ENCODE data around the gene RBM5. TPM values are rescaled to one million over a fixed set of nuclear protein-coding genes. Genes with fewer than 3 reads are reported as not detected.

The RBM5 gene
- total RNA-seq, 1 donor, result 150 TPM

DNA sequence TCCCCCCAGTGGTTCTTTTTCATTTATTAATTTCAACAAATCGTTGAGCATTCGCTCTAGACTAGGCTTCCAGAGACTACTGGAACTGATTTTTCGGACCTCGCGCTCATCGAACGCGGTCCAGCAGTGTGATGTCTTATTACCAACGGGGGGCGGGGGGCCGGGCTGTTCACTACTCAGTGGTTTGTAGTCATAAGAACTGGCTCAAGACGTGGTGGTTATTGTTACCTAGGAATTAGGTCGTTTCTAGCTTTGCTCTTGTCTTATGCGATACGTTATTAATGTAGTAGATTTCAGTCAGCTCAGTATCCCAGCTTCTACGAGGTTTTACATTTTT, 858 bp downstream of the RBM5 start:
- Histone ChIP-seq H3K9me3 (ENCODE audit: low read depth, low read length) (no peaks in the 10 kb centered on the region), H3K4me3 (ENCODE audit: insufficient read depth, low read length) (peak overlapping the region; percentile 84), H3K27me3 (ENCODE audit: insufficient read depth, low read length) (no peaks in the 10 kb centered on the region), H3K4me1 (ENCODE audit: insufficient read depth, low read length) (peaks cover 14% of the 10 kb centered on the region), H2AFZ (ENCODE audit: low read length) (peak overlapping the region; percentile 95), H3K27ac (ENCODE audit: low read depth, low read length) (peak overlapping the region; percentile 97), H3K79me2 (ENCODE audit: insufficient read depth, low read length) (peaks cover 56% of the 10 kb centered on the region), H3K36me3 (ENCODE audit: insufficient read depth, low read length) (peaks cover 40% of the 10 kb centered on the region), H3K4me2 (ENCODE audit: insufficient read depth, low read length) (peak overlapping the region; percentile 82), H4K20me1 (ENCODE audit: insufficient read depth, low read length) (peaks cover 37% of the 10 kb centered on the region)
- TF ChIP-seq, protein P1, sequence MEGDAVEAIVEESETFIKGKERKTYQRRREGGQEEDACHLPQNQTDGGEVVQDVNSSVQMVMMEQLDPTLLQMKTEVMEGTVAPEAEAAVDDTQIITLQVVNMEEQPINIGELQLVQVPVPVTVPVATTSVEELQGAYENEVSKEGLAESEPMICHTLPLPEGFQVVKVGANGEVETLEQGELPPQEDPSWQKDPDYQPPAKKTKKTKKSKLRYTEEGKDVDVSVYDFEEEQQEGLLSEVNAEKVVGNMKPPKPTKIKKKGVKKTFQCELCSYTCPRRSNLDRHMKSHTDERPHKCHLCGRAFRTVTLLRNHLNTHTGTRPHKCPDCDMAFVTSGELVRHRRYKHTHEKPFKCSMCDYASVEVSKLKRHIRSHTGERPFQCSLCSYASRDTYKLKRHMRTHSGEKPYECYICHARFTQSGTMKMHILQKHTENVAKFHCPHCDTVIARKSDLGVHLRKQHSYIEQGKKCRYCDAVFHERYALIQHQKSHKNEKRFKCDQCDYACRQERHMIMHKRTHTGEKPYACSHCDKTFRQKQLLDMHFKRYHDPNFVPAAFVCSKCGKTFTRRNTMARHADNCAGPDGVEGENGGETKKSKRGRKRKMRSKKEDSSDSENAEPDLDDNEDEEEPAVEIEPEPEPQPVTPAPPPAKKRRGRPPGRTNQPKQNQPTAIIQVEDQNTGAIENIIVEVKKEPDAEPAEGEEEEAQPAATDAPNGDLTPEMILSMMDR (IDR thresholded peaks at IDR 0.05; ENCODE audit: extremely low read depth, low read depth, low read length), result no peak
- no peak for DNase-seq (ENCODE audit: insufficient read length, low spot score, missing footprints)

DNA sequence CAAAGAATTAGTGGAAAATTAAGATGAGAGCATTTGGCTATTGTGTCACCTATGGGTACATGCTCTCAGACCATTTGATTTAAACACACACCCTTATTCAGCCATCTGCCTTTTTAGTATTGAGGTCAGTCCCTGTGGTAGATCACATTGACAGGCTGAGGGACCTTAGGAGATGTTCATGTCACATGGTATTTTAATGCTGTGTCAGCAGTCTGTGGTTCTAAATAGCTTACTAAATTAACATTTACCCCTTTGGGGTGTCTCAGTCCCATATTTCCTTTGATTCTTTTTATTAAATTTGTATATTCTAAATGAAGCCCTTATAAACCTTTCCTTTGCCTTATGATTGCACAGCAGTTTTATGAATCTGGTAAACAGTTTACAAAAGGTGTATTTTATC, 2.3 kb downstream of the RBM5 start:
- Histone ChIP-seq H3K4me1 (ENCODE audit: insufficient read depth, low read length) (peaks cover 20% of the 10 kb centered on the region), H3K27ac (ENCODE audit: low read depth, low read length) (no peak overlapping the region), H4K20me1 (ENCODE audit: insufficient read depth, low read length) (peaks cover 48% of the 10 kb centered on the region), H2AFZ (ENCODE audit: low read length) (no peak overlapping the region), H3K79me2 (ENCODE audit: insufficient read depth, low read length) (peaks cover 69% of the 10 kb centered on the region), H3K9me3 (ENCODE audit: low read depth, low read length) (no peaks in the 10 kb centered on the region), H3K4me3 (ENCODE audit: insufficient read depth, low read length) (peak overlapping the region; percentile 84), H3K27me3 (ENCODE audit: insufficient read depth, low read length) (no peaks in the 10 kb centered on the region), H3K36me3 (ENCODE audit: insufficient read depth, low read length) (peaks cover 54% of the 10 kb centered on the region), H3K4me2 (ENCODE audit: insufficient read depth, low read length) (peak overlapping the region; percentile 82)
- TF ChIP-seq, protein P1 (IDR thresholded peaks at IDR 0.05; ENCODE audit: extremely low read depth, low read depth, low read length), result no peak
- DNase-seq (ENCODE audit: insufficient read length, low spot score, missing footprints), result no peak

DNA sequence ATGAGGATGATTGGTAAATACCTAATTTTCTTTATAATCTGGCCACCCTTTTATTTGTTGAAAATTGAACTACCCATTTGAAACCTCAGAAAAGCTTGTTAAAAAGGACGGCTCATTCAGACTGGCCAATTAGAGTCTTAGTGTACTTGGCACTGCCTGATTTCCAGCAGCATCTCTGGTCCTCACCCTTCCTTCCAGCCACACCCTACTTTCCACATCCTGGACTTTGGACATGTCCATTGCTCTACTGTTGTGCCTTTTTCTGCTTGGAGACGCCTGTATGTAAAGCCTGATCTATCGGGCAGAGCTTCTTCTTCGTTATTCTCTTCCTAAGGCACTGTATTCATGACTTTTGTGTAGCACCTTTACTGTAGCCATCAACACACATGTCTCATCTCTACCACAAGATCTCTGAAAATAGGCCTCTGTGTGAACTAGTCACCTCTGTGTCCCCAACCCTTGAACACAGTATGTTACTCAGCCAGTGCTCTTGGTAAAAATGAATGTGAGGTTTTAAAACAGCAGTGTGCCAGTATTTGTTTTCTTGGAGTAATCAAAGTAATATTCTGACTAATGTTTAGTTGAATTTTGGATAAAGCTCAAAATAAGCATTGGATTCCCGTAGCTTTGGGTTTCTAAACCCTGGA, 6.8 kb downstream of the RBM5 start:
- Histone ChIP-seq H3K27me3 (ENCODE audit: insufficient read depth, low read length) (no peaks in the 10 kb centered on the region), H3K4me1 (ENCODE audit: insufficient read depth, low read length) (peaks cover 15% of the 10 kb centered on the region), H3K4me2 (ENCODE audit: insufficient read depth, low read length) (no peak overlapping the region), H3K4me3 (ENCODE audit: insufficient read depth, low read length) (no peak overlapping the region), H3K79me2 (ENCODE audit: insufficient read depth, low read length) (peaks cover 62% of the 10 kb centered on the region), H3K9me3 (ENCODE audit: low read depth, low read length) (no peaks in the 10 kb centered on the region), H3K27ac (ENCODE audit: low read depth, low read length) (no peak overlapping the region), H3K36me3 (ENCODE audit: insufficient read depth, low read length) (peaks cover 94% of the 10 kb centered on the region), H4K20me1 (ENCODE audit: insufficient read depth, low read length) (peaks cover 61% of the 10 kb centered on the region), H2AFZ (ENCODE audit: low read length) (no peak overlapping the region)
- TF ChIP-seq, protein P1 (IDR thresholded peaks at IDR 0.05; ENCODE audit: extremely low read depth, low read depth, low read length), result no peak
- no peak for DNase-seq (ENCODE audit: insufficient read length, low spot score, missing footprints)

DNA sequence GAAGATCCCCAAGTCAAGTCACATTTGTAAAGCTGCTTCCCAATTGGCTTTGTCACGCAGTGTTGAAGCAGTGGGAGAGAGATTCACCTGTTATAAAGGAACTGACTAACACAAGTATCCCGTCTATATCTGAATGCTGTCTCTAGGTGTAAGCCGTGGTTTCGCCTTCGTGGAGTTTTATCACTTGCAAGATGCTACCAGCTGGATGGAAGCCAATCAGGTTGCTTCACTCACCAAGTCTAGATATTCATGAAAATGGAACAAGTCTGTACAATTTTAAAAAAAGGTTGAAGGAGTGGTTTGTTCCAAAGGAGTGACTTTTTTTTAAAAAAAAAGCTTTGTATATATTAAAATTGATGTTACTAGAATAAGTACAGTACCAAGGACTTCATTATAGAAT, 11.7 kb downstream of the RBM5 start:
- Histone ChIP-seq H3K27ac (ENCODE audit: low read depth, low read length) (no peak overlapping the region), H3K4me2 (ENCODE audit: insufficient read depth, low read length) (no peak overlapping the region), H2AFZ (ENCODE audit: low read length) (no peak overlapping the region), H3K4me1 (ENCODE audit: insufficient read depth, low read length) (peaks cover 6% of the 10 kb centered on the region), H4K20me1 (ENCODE audit: insufficient read depth, low read length) (peaks cover 35% of the 10 kb centered on the region), H3K4me3 (ENCODE audit: insufficient read depth, low read length) (no peak overlapping the region), H3K36me3 (ENCODE audit: insufficient read depth, low read length) (peaks cover 97% of the 10 kb centered on the region), H3K27me3 (ENCODE audit: insufficient read depth, low read length) (no peaks in the 10 kb centered on the region), H3K79me2 (ENCODE audit: insufficient read depth, low read length) (peaks cover 38% of the 10 kb centered on the region), H3K9me3 (ENCODE audit: low read depth, low read length) (no peaks in the 10 kb centered on the region)
- TF ChIP-seq, protein P1 (IDR thresholded peaks at IDR 0.05; ENCODE audit: extremely low read depth, low read depth, low read length), result no peak
- no peak for DNase-seq (ENCODE audit: insufficient read length, low spot score, missing footprints)
